Measurements from ENCODE around the gene RSAD1.

DNA sequence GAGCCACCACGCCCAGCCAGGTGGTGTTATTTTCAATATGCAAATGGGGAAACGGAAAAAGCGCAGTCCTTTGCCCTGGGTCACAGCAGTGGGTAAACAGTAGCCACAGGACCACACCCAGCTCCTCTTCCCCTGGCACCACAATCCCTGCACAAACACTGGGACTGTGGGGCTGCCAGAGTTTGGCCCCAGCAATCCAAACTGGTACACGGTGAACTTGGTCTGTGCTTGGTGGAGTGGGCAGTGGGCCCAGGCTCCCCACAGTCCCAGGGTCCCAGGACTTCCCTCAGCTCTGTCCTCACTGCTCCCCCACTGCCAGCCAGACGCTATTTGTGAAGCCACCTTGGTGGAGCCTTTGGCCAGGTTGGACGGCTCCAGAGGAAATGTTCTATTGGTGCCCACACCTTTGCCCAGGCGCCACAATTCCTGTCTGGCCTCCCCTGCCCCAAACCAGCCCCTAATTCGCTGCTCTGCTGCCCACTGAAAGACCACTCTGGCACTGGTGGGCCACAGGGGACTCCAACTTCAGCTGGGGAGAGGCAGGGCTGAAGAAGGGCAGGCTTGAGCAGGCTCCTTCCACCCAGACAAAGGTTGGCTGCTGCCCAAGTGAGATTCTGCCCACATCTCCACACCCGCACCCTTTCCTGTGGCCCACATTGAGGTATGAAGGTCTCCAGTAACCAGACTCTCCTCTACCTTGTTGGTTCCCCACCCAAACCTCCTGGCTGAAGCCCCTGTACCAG lies 12.1 kb upstream of the RSAD1 start:
- TF ChIP-seq, protein P1, sequence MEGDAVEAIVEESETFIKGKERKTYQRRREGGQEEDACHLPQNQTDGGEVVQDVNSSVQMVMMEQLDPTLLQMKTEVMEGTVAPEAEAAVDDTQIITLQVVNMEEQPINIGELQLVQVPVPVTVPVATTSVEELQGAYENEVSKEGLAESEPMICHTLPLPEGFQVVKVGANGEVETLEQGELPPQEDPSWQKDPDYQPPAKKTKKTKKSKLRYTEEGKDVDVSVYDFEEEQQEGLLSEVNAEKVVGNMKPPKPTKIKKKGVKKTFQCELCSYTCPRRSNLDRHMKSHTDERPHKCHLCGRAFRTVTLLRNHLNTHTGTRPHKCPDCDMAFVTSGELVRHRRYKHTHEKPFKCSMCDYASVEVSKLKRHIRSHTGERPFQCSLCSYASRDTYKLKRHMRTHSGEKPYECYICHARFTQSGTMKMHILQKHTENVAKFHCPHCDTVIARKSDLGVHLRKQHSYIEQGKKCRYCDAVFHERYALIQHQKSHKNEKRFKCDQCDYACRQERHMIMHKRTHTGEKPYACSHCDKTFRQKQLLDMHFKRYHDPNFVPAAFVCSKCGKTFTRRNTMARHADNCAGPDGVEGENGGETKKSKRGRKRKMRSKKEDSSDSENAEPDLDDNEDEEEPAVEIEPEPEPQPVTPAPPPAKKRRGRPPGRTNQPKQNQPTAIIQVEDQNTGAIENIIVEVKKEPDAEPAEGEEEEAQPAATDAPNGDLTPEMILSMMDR (IDR thresholded peaks at IDR 0.05), result no peak
- TF ChIP-seq POLR2AphosphoS5 (IDR thresholded peaks at IDR 0.05) (no peak), POLR2A (IDR thresholded peaks at IDR 0.05) (no peak)
